LNCaP clone FGC (cell line): ENCODE data around the gene KMT2A.

Experiments
- DNase-seq: peaks from one replicate; pipeline ENCODE4 v3.0.0-alpha.2; 2011; ENCODE audit warnings: low read depth
- H3K4me3 ChIP-seq: 2 replicates; pipeline ENCODE4 v1.5.1; 2011; ENCODE audit warnings: mild to moderate bottlenecking, low read depth, low read length, control low read depth
- TF ChIP-seq, protein P1 (sequence below): IDR thresholded peaks from 2 replicates; pipeline ENCODE4 v1.5.1; 2012; ENCODE audit warnings: mild to moderate bottlenecking; ENCODE audit not compliant: control insufficient read depth, insufficient read depth; ENCODE audit errors: extremely low read depth

Gene KMT2A

DNA sequence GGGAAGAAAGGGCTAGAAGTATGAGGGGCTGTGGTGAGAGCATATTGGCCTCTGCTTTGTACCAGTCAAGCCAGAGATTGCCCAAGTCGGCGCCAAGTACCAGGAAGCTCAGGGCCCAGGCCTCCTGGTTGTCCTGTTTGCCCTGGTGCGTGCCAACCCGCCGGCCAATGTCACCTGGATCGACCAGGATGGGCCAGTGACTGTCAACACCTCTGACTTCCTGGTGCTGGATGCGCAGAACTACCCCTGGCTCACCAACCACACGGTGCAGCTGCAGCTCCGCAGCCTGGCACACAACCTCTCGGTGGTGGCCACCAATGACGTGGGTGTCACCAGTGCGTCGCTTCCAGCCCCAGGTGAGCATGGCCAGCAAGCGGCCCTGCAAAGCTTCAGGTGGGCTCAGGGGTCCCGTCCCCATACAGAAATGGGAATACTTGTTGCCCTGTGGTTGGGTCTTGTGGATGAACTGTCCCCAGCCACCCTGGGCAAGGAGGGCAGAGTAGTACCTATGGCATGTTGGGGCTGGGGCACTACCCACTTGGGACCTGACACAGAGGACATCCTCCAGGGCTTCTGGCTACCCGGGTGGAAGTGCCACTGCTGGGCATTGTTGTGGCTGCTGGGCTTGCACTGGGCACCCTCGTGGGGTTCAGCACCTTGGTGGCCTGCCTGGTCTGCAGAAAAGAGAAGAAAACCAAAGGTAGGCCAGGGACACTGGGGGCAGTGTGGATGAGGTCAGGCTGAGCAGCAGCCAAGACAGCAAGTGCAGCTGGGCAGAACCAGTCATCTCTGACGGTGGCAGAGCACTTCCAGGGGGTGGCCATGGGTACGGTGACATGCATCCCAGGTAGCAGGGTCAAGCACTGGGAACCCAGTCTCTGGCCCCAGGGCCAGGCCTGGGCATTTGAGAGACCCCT is 96.8 kb downstream of the KMT2A start:
- no peak overlapping the region for H3K4me3 ChIP-seq
- TF ChIP-seq, protein P1, sequence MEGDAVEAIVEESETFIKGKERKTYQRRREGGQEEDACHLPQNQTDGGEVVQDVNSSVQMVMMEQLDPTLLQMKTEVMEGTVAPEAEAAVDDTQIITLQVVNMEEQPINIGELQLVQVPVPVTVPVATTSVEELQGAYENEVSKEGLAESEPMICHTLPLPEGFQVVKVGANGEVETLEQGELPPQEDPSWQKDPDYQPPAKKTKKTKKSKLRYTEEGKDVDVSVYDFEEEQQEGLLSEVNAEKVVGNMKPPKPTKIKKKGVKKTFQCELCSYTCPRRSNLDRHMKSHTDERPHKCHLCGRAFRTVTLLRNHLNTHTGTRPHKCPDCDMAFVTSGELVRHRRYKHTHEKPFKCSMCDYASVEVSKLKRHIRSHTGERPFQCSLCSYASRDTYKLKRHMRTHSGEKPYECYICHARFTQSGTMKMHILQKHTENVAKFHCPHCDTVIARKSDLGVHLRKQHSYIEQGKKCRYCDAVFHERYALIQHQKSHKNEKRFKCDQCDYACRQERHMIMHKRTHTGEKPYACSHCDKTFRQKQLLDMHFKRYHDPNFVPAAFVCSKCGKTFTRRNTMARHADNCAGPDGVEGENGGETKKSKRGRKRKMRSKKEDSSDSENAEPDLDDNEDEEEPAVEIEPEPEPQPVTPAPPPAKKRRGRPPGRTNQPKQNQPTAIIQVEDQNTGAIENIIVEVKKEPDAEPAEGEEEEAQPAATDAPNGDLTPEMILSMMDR: no peak
- DNase-seq: no peak

DNA sequence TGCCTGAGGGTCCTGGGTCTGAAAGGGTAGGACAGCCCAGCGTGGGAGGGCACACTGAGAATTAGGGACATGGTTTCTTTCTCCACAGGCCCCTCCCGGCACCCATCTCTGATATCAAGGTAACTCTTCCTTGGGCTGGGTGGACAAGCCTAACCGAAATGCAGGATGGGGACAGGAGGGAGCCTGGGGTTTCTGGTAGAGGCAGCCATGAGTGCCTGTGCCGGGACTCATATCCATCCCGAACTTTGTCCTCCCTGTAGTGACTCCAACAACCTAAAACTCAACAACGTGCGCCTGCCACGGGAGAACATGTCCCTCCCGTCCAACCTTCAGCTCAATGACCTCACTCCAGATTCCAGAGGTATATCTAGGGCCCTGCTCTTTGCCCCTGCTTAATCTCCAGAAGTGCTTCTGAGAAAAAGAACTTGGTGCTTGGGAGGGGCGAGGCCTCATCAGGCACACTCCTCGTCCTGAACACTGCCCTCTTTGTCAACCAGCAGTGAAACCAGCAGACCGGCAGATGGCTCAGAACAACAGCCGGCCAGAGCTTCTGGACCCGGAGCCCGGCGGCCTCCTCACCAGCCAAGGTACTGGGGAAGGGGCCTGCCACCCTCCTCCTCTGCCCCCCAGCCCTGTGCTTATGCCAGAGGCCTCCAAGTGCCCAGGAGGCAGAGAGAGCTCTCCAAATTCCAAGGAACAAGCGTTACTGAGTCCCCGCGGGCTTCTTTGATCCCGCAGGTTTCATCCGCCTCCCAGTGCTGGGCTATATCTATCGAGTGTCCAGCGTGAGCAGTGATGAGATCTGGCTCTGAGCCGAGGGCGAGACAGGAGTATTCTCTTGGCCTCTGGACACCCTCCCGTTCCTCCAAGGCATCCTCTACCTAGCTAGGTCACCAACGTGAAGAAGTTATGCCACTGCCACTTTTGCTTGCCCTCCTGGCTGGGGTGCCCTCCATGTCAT is 97.8 kb downstream of the KMT2A start:
- TF ChIP-seq, protein P1: no peak
- no peak for DNase-seq
- no peak overlapping the region for H3K4me3 ChIP-seq

DNA sequence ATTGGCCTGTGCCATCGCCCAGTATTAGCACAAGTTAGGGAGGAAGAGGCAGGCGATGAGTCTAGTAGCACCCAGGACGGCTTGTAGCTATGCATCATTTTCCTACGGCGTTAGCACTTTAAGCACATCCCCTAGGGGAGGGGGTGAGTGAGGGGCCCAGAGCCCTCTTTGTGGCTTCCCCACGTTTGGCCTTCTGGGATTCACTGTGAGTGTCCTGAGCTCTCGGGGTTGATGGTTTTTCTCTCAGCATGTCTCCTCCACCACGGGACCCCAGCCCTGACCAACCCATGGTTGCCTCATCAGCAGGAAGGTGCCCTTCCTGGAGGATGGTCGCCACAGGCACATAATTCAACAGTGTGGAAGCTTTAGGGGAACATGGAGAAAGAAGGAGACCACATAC is 99.0 kb downstream of the KMT2A start:
- no peak for DNase-seq
- H3K4me3 ChIP-seq: no peak overlapping the region
- TF ChIP-seq, protein P1: no peak

DNA sequence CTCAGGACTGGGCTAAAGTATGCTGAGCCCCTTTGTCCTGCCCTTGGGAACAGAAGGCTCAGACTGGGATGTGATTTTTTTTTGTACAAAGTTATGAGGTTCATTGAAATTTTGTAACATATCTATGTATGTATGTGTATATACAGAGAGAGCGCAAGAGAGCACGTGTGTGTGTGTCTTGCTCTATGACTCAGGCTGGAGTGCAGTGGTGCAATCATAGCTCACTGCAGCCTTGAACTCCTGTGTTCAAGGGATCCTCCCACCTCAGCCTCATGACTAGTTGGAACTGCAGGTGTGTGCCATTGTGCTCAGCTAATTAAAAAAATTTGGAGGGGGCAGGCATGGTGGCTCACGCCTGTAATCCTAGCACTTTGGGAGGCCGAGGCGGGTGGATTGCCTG is 100.4 kb downstream of the KMT2A start:
- no peak for DNase-seq
- H3K4me3 ChIP-seq: no peak overlapping the region
- TF ChIP-seq, protein P1: no peak

DNA sequence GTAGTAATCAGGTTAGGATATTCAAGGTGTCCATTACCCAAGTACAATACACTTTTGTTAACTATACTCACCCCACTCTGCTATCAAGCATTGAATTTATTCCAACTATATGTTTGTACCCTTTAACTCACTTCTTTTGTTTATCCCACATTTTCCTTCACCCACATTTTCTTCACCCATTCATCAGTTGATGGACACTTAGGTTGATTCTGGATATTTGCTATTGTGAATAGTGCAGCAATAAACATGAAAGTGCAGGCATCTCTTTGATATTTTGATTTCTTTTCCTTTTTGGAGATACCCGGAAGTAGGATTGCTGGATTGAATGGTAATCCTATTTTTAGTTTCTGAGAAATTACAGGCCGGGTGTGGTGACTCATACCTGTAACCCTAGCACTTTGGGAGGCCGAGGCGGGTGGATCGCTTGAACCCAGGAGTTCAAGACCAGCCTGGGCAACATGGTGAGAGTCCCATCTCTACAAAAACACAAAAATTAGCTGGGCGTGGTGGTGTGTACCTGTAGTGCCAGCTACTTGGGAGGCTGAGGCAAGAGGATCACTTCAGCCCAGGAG is 101.2 kb downstream of the KMT2A start:
- no peak overlapping the region for H3K4me3 ChIP-seq
- no peak for DNase-seq
- TF ChIP-seq, protein P1: no peak

DNA sequence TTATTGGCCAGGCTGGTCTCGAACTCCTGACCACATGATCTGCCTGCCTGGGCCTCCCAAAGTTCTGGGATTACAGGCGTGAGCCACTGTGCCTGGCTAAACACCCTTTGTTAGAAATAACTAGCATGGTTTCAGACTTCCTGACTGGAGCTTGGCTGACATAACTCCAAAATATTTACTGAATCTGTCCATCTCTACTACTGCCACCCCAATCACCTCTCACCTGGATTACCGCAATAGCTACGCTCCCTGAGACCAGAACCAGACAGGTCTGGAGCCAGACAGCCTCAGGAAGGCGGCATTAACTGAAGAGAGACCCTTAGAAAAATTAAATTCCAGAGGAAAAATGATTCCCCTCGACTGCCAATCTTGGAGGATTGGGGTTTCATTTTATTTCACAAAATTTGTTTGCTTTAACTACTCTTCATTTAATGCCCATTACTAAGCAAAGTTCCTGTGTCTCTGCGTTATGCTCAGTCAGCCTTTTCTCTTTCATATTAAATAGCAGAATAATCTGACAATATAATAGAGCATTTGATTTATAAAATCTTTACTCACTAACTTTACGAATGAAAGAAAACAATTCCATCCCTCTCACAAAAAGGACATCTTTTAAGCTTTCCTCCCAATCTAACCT is 107.8 kb downstream of the KMT2A start:
- no peak overlapping the region for H3K4me3 ChIP-seq
- TF ChIP-seq, protein P1: no peak
- DNase-seq: no peak
